Osteoblast (primary cell): ENCODE measurements around the gene GRK1. TPM values are rescaled to one million over a fixed set of nuclear protein-coding genes. Genes with fewer than 3 reads are reported as not detected.
A peak's percentile ranks its signal among the peaks of the same experiment; 100 is the strongest.

Experiments
- DNase-seq: peaks from one replicate; pipeline ENCODE4 v3.0.0; 2011; ENCODE audit warnings: low spot score, mixed read lengths; ENCODE audit not compliant: insufficient read length; ENCODE audit errors: missing footprints
- H2AFZ ChIP-seq: 2 replicates; pipeline ENCODE4 v1.6.0; 2011; ENCODE audit warnings: mild to moderate bottlenecking, low read length
- H3K27ac ChIP-seq: 2 replicates; pipeline ENCODE4 v1.5.1; 2011; ENCODE audit warnings: mild to moderate bottlenecking, low read depth, low read length, moderate library complexity
- H3K27me3 ChIP-seq: 2 replicates; pipeline ENCODE4 v1.6.0; 2012; ENCODE audit warnings: mild to moderate bottlenecking, control low read depth, inconsistent platforms, low read length, moderate library complexity; ENCODE audit not compliant: insufficient read depth
- H3K36me3 ChIP-seq: 2 replicates; pipeline ENCODE4 v1.5.1; 2011; ENCODE audit warnings: mild to moderate bottlenecking, low read length, control low read depth, moderate library complexity; ENCODE audit not compliant: insufficient read depth
- H3K4me1 ChIP-seq: 2 replicates; pipeline ENCODE4 v1.5.1; 2011; ENCODE audit warnings: mild to moderate bottlenecking, low read length, control low read depth, moderate library complexity; ENCODE audit not compliant: insufficient read depth
- H3K4me2 ChIP-seq: 2 replicates; pipeline ENCODE4 v1.6.0; 2011; ENCODE audit warnings: mild to moderate bottlenecking, low read length; ENCODE audit not compliant: insufficient read depth
- H3K4me3 ChIP-seq: fragments of 200-600 bp; sonication (generic); 3 replicates; pipeline ENCODE4 v1.5.1; 2012; ENCODE audit warnings: mild to moderate bottlenecking, low read length, inconsistent platforms; ENCODE audit not compliant: insufficient read depth
- H3K79me2 ChIP-seq: 2 replicates; pipeline ENCODE4 v1.6.0; 2012; ENCODE audit warnings: mild to moderate bottlenecking, low read length, control low read depth, inconsistent platforms; ENCODE audit not compliant: insufficient read depth
- H3K9me3 ChIP-seq: 2 replicates; pipeline ENCODE4 v1.5.1; 2011; ENCODE audit warnings: low read depth, low read length, control low read depth
- H4K20me1 ChIP-seq: 2 replicates; pipeline ENCODE4 v1.6.0; 2012; ENCODE audit warnings: mild to moderate bottlenecking, low read length, control low read depth; ENCODE audit not compliant: insufficient read depth
- total RNA-seq: library from RNA; depleted of rRNA; stranded (reverse); fragments of >200 nt; gene quantifications from 2 replicates; pipeline ENCODE4 v1.2.3, GENCODE V29; 2012
- TF ChIP-seq, protein P1 (sequence below): IDR thresholded peaks from 2 replicates; pipeline ENCODE4 v1.5.1; 2011; ENCODE audit warnings: mild to moderate bottlenecking, low read depth, low read length, moderate library complexity; ENCODE audit errors: extremely low read depth

Gene GRK1
- total RNA-seq, 1 donor = not detected

- no peaks in the 10 kb centered on the region for H3K36me3 ChIP-seq
- H2AFZ ChIP-seq = no peak overlapping the region
- no peaks in the 10 kb centered on the region for H3K79me2 ChIP-seq
- TF ChIP-seq, protein P1, sequence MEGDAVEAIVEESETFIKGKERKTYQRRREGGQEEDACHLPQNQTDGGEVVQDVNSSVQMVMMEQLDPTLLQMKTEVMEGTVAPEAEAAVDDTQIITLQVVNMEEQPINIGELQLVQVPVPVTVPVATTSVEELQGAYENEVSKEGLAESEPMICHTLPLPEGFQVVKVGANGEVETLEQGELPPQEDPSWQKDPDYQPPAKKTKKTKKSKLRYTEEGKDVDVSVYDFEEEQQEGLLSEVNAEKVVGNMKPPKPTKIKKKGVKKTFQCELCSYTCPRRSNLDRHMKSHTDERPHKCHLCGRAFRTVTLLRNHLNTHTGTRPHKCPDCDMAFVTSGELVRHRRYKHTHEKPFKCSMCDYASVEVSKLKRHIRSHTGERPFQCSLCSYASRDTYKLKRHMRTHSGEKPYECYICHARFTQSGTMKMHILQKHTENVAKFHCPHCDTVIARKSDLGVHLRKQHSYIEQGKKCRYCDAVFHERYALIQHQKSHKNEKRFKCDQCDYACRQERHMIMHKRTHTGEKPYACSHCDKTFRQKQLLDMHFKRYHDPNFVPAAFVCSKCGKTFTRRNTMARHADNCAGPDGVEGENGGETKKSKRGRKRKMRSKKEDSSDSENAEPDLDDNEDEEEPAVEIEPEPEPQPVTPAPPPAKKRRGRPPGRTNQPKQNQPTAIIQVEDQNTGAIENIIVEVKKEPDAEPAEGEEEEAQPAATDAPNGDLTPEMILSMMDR = no peak
- peak; percentile 45 for DNase-seq
- peaks cover 4% of the 10 kb centered on the region for H3K27me3 ChIP-seq
- H3K4me2 ChIP-seq = no peak overlapping the region
- no peaks in the 10 kb centered on the region for H4K20me1 ChIP-seq
- H3K27ac ChIP-seq = no peak overlapping the region
- no peaks in the 10 kb centered on the region for H3K4me1 ChIP-seq
- H3K4me3 ChIP-seq = no peak overlapping the region
- no peaks in the 10 kb centered on the region for H3K9me3 ChIP-seq
Observed at GRCh38 chr13:113753171-113753570, 86.2 kb downstream of the GRK1 start.

GRCh38 chr13:113754242-113754641, 87.2 kb downstream of the GRK1 start:
- Histone ChIP-seq H3K79me2 (no peaks in the 10 kb centered on the region), H3K36me3 (no peaks in the 10 kb centered on the region)
- DNase-seq = peak; percentile 18

GRCh38 chr13:113754691-113755090, 87.7 kb downstream of the GRK1 start:
- no peaks in the 10 kb centered on the region for H4K20me1 ChIP-seq
- peaks cover 9% of the 10 kb centered on the region for H3K4me1 ChIP-seq
- H3K4me3 ChIP-seq = no peak overlapping the region
- no peak overlapping the region for H3K4me2 ChIP-seq
- H3K9me3 ChIP-seq = no peaks in the 10 kb centered on the region
- H2AFZ ChIP-seq = no peak overlapping the region
- no peaks in the 10 kb centered on the region for H3K79me2 ChIP-seq
- DNase-seq = peak; percentile 57
- H3K36me3 ChIP-seq = no peaks in the 10 kb centered on the region
- TF ChIP-seq, protein P1 = no peak
- peaks cover 8% of the 10 kb centered on the region for H3K27me3 ChIP-seq
- H3K27ac ChIP-seq = no peak overlapping the region

More at GRCh38 chr13:113754242-113754641, 87.2 kb downstream of the GRK1 start:
- Histone ChIP-seq H3K9me3 (no peaks in the 10 kb centered on the region), H3K4me2 (no peak overlapping the region), H2AFZ (no peak overlapping the region), H3K27ac (no peak overlapping the region), H3K4me1 (peaks cover 5% of the 10 kb centered on the region), H3K4me3 (no peak overlapping the region), H4K20me1 (no peaks in the 10 kb centered on the region), H3K27me3 (peaks cover 4% of the 10 kb centered on the region)
- TF ChIP-seq, protein P1 = no peak

DNA sequence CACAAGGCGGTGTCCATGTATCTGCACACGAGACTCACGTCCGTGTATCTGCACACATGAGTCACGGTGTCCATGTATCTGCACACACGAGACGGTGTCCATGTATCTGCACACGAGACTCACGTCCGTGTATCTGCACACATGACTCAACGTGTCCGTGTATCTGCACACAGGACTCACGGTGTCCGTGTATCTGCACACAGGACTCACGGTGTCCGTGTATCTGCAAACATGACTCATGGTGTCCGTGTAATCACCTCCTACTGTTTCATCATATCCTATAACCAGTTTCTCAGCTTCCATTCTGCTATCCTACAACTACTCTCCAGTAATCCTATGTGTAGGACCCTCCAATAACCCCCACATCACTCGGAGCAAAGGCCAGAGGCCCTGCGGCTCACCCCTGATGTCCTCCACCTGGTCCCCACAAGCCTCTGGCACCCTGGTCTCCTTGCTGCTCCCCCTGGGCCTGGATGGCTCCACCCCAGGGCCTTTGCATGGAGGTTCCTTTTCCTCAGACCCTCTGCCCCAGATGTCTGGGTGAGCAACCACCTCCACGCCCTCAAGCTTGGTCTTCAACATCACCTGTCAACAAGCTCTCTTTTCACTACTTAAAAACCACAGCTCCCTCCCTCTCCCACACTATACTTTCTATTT, 89.5 kb downstream of the GRK1 start:
- H3K27me3 ChIP-seq = peaks cover 25% of the 10 kb centered on the region
- no peaks in the 10 kb centered on the region for H3K79me2 ChIP-seq
- no peaks in the 10 kb centered on the region for H3K9me3 ChIP-seq
- DNase-seq = peak; percentile 23
- no peaks in the 10 kb centered on the region for H4K20me1 ChIP-seq
- H3K4me3 ChIP-seq = no peak overlapping the region
- H3K36me3 ChIP-seq = no peaks in the 10 kb centered on the region
- H2AFZ ChIP-seq = no peak overlapping the region
- TF ChIP-seq, protein P1 = no peak
- no peak overlapping the region for H3K4me2 ChIP-seq
- H3K27ac ChIP-seq = no peak overlapping the region
- H3K4me1 ChIP-seq = peaks cover 13% of the 10 kb centered on the region
